Measurements from ENCODE around the gene SNTB2. TPM values are rescaled to one million over a fixed set of nuclear protein-coding genes. Genes with fewer than 3 reads are reported as not detected.

Gene SNTB2
- total and polyA plus RNA-seq, 2 of the 13 experiments (the other 11 are each of a cell fraction or from before 2014, with no cell fraction given), result 11.5 to 19.2 TPM

- peak; percentile 83 for TF ChIP-seq IKZF5 (CRISPR knock-in tag; IDR thresholded peaks at IDR 0.05)
- TF ChIP-seq ZNF441 (CRISPR knock-in tag; IDR thresholded peaks at IDR 0.05; ENCODE audit: borderline replicate concordance), result peak; percentile 91
- peak; percentile 67 for TF ChIP-seq ZNF451 (CRISPR knock-in tag; IDR thresholded peaks at IDR 0.05)
- TF ChIP-seq HMGA1 (CRISPR knock-in tag; conservative IDR thresholded peaks at IDR 0.05), result no peak
- TF ChIP-seq HNF4A (CRISPR knock-in tag; IDR thresholded peaks at IDR 0.05), result peak; percentile 3; the same call in 1 of the 2 replicates
- TF ChIP-seq CSRNP1 (CRISPR knock-in tag; IDR thresholded peaks at IDR 0.05), result no peak
- TF ChIP-seq HMGXB3 (CRISPR knock-in tag; IDR thresholded peaks at IDR 0.05; ENCODE audit: borderline replicate concordance), result peak; percentile 76; the same call in 1 of the 2 replicates
- no peak for TF ChIP-seq PREB (CRISPR knock-in tag; IDR thresholded peaks at IDR 0.05)
- TF ChIP-seq SP4 (CRISPR knock-in tag; IDR thresholded peaks at IDR 0.05), result peak; percentile 72
- 0 out of 2 replicates have a peak, but pooled peaks have one; percentile 29 for TF ChIP-seq ZBTB44 (CRISPR knock-in tag; IDR thresholded peaks at IDR 0.05)
- no peak for TF ChIP-seq ZNF383 (CRISPR knock-in tag; IDR thresholded peaks at IDR 0.05; ENCODE audit: borderline replicate concordance)
- no peak for TF ChIP-seq MTA3 (CRISPR knock-in tag; IDR thresholded peaks at IDR 0.05)
- TF ChIP-seq ZNF776 (CRISPR knock-in tag; IDR thresholded peaks at IDR 0.05), result peak; percentile 92
- TF ChIP-seq ZNF24 (IDR thresholded peaks at IDR 0.05), result peak; percentile 78
- no peak for TF ChIP-seq ZNF660 (CRISPR knock-in tag; IDR thresholded peaks at IDR 0.05; ENCODE audit: borderline replicate concordance, low read depth)
- no peak for TF ChIP-seq HDAC6 (IDR thresholded peaks at IDR 0.05; ENCODE audit: low read depth, low read length)
- TF ChIP-seq NR2F1 (CRISPR knock-in tag; IDR thresholded peaks at IDR 0.05), result peak in 1 of 2 experiments; percentile 26; a peak in 1 of 4 replicates
- TF ChIP-seq SPEN (CRISPR knock-in tag; IDR thresholded peaks at IDR 0.05; ENCODE audit: low read depth), result peak; percentile 89
Measured at GRCh38 chr16:69310653-69311532, 123.9 kb downstream of the SNTB2 start, which contains the start of gene VPS4A (continued).
